Upper lobe of left lung (tissue), 4 donors: ENCODE measurements around the gene NEDD4L.

ENCODE experiments used
- EP300 ChIP-seq, 4 donors: sonication (generic); formaldehyde crosslinking; IDR thresholded peaks; one replicate each; pipeline ENCODE4 v1.5.1; 2017; ENCODE audit warnings: antibody characterized with exemption in 4 of 4, control low read depth in 2 of 4
- POLR2A ChIP-seq, 4 donors: fragments of 450-650 bp; IDR thresholded peaks; one replicate each; pipeline ENCODE4 v1.5.1; 2016 to 2017; ENCODE audit warnings: antibody characterized with exemption in 4 of 4, mild to moderate bottlenecking in 2 of 4
- POLR2AphosphoS5 ChIP-seq, 2 donors: sonication (generic); formaldehyde crosslinking; IDR thresholded peaks; one replicate each; pipeline ENCODE4 v1.5.1; 2017; ENCODE audit warnings: antibody characterized with exemption in 2 of 2
- TF ChIP-seq, protein P1 (sequence below), 6 experiments: fragments of 450-650 bp in 4 of 6; fragments of 200-600 bp in 2 of 6; sonication (generic) in 2 of 6; IDR thresholded peaks; one replicate each; pipeline ENCODE4 v1.5.1; 2016 to 2019; ENCODE audit warnings: antibody characterized with exemption in 6 of 6

DNA sequence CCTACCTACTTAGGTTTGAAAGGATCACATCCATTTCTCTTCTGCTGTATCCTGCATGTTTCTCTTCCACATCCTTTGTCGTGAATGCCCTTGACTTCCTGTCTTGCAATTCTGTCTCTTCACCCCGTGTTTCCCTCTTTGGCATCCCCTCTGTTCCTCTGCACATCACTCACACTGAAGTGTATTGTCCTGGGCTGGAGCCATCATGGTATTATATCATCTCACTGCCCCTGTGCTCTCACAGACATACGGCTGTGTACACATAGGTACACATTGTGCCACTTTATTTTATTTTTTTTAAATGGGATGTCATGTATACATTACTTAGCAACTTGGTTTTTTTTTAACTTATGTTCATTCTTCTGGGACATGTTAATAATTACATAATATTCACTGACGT, 293.3 kb downstream of the NEDD4L start:
- TF ChIP-seq POLR2A (IDR thresholded peaks at IDR 0.05) (no peak), POLR2AphosphoS5 (IDR thresholded peaks at IDR 0.05) (no peak), EP300 (IDR thresholded peaks at IDR 0.05) (no peak)
- TF ChIP-seq, protein P1, sequence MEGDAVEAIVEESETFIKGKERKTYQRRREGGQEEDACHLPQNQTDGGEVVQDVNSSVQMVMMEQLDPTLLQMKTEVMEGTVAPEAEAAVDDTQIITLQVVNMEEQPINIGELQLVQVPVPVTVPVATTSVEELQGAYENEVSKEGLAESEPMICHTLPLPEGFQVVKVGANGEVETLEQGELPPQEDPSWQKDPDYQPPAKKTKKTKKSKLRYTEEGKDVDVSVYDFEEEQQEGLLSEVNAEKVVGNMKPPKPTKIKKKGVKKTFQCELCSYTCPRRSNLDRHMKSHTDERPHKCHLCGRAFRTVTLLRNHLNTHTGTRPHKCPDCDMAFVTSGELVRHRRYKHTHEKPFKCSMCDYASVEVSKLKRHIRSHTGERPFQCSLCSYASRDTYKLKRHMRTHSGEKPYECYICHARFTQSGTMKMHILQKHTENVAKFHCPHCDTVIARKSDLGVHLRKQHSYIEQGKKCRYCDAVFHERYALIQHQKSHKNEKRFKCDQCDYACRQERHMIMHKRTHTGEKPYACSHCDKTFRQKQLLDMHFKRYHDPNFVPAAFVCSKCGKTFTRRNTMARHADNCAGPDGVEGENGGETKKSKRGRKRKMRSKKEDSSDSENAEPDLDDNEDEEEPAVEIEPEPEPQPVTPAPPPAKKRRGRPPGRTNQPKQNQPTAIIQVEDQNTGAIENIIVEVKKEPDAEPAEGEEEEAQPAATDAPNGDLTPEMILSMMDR (IDR thresholded peaks at IDR 0.05), result no peak
